Stimulated activated memory B cell treated with anti-CD40 and anti-IgM and Interleukin-4, amounts not matched to agents 10 μg/mL and 1 μg/mL and 100 μg/mL, for 72 hours (primary cell): Measurements from ENCODE around the gene PKLR.
"Not testable (repeated sequence)": the region's sequence is repeated elsewhere in the genome, so short reads cannot be mapped to it uniquely, and the experiment has no call there.

Experiments
- ATAC-seq: fragments of 150-1000 bp; cut with Tn5 transposase; 2 replicates; pipeline ENCODE4 v1.10.0; 2021
- H3K27ac Mint-ChIP-seq: one replicate; pipeline ENCODE4 v1.8.0; 2022; ENCODE audit warnings: mild to moderate bottlenecking, mixed read lengths
- H3K27me3 Mint-ChIP-seq: one replicate; pipeline ENCODE4 v1.8.0; 2022; ENCODE audit warnings: mixed read lengths
- H3K36me3 Mint-ChIP-seq: one replicate; pipeline ENCODE4 v1.8.0; 2022; ENCODE audit warnings: mixed read lengths
- H3K4me1 Mint-ChIP-seq: one replicate; pipeline ENCODE4 v1.8.0; 2022; ENCODE audit warnings: mixed read lengths
- H3K4me3 Mint-ChIP-seq: one replicate; pipeline ENCODE4 v1.8.0; 2022; ENCODE audit warnings: mild to moderate bottlenecking, moderate library complexity, mixed read lengths
- H3K9me3 Mint-ChIP-seq: one replicate; pipeline ENCODE4 v1.8.0; 2022; ENCODE audit warnings: mixed read lengths

PKLR gene

DNA sequence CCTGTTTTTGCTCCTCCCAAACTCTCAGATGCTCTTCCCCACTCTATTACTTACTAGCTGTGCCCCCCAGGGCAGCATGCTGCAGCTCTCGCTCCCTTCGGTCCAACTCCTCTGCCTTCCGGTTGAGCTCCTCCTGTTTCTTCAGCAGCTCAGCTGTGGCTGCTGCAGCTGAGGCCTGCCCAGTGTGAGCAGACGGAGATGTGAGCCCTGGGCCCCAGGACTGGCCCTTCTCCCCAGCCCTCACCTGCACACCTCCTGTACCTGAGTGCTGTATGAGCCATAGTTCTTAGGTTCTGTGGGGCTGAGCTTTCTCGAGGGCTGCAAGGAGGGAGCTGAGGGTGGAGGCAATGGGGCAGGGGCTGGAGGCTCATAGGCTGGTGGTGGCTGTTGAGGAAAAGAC lies 41.0 kb downstream of the PKLR start:
- H3K27me3 Mint-ChIP-seq, result no peaks in the 10 kb centered on the region
- H3K9me3 Mint-ChIP-seq, result no peaks in the 10 kb centered on the region
- peaks cover 54% of the 10 kb centered on the region for H3K4me1 Mint-ChIP-seq
- peak overlapping the region; percentile 25 for H3K4me3 Mint-ChIP-seq
- H3K27ac Mint-ChIP-seq, result peak overlapping the region; percentile 96
- H3K36me3 Mint-ChIP-seq, result peaks cover 69% of the 10 kb centered on the region
- no peak for ATAC-seq

DNA sequence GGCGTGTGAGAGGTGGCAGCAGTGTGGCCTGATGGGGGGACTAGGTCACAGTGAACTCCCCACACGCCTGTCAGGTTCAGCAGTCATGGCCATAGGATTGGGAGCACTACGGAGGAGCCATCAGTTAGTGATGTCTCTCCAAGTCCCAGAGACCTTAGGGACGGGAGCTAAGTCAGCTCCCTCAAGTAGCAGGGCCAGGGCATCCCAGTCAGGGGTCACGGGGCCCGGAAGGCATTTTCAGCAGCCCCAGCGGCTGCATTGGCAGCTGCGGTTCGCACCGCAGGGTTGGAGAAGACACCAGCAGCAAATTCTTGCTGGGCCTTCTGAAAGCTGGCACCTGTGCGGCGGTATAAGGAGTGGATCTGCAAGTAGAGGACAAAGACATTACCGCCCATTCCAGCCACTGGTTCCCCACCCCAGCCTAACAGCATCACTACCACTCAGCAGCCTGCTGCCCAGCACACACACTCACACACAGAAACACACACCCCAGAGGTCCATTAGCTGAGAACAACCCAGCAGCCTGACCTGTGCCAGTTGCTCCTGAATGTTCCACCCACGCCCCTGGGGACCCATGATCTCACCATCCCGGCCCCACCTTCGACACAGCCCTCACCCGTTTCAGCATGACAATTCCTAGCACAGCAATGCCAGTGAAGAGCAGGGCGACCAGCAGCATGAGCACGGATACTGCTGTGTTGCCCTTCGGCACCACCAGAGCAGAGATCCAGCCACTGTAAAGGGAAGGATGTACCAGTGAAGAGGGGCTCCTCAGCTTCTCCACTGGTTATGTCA lies 45.0 kb downstream of the PKLR start:
- H3K4me3 Mint-ChIP-seq, result peak overlapping the region; percentile 88
- ATAC-seq, result no peak
- peaks cover 37% of the 10 kb centered on the region for H3K36me3 Mint-ChIP-seq
- peaks cover 51% of the 10 kb centered on the region for H3K4me1 Mint-ChIP-seq
- no peaks in the 10 kb centered on the region for H3K27me3 Mint-ChIP-seq
- no peaks in the 10 kb centered on the region for H3K9me3 Mint-ChIP-seq
- peak overlapping the region; percentile 81 for H3K27ac Mint-ChIP-seq

DNA sequence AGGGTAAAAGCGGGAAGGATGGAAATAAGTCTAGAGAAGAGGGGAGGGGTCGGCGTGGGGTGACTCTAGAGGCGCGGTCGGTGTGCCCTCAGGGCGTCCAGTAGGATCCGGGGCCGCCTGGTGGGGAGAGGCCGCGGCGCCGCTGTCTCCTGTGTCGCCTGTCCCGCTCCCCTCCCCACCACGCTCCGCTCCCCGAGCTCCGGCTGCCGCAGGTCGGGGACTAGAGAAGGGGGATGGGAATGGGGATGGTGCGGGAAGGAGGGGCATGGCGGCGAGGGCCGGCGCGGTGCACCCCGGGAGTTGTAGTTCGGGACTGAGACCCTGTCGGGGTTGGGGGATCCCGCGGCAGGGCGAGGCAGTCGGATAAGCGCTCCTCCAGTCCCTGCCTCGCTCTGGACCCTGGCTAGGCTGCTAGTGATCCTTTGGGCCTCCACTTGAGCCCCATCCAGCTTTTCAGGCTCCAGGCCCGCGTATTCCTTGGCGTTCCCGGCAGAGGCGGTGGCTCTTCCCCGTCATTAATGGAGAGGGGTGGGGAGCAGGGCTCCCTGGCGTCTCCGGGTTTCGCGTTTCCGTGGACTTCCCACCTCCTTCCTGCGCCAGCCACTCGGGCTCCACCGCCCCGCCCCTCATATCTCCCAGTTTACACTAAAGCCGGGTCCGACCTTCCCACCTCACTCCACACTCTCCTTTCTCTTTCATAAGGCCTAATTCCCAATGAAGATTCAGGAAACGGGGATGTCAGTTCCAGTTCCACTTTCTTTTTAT lies 45.8 kb downstream of the PKLR start, which contains the start of gene ENTREP3:
Gene ENTREP3 (minus strand): TSS at position 241 of the 765 bp plus-strand sequence. CDS start 606 bp downstream, outside the sequence.
- ATAC-seq, result peak; percentile 80
- Mint-ChIP-seq H3K4me3 (peak within 1 kb of the TSS; percentile 88), H3K4me1 (peaks cover 50% of the 10 kb centered on the region), H3K27ac (peak within 1 kb of the TSS; percentile 81), H3K27me3 (no peaks in the 10 kb centered on the region), H3K36me3 (peaks cover 32% of the 10 kb centered on the region), H3K9me3 (no peaks in the 10 kb centered on the region)

DNA sequence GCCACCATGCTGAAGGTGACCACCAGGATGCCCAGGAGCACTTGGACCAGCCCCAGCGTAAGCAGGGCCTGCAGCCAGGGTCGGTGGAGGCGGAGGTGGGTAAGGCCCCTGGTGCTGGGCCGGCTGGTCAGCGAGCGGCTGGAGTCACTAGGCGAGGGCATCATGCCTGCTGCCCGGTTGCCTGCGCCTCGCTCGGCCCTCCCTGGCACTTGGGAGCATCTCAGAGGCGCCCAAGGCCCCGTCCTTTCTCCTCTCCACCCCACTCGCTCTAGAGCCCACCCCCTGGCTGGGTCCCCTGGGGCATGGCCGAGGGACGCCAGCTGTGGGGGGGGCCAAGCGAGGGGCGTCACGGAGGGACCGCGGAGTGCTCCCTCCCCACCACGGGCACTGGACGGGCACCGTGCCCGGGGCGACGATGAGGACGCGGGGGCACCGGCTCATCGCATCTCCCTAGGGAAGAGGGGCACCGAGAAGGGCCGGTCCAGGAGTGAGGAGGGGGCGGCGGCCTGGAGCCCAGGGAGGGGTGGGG lies 46.5 kb downstream of the PKLR start:
- no peaks in the 10 kb centered on the region for H3K27me3 Mint-ChIP-seq
- no peaks in the 10 kb centered on the region for H3K9me3 Mint-ChIP-seq
- H3K4me3 Mint-ChIP-seq, result peak overlapping the region; percentile 88
- H3K36me3 Mint-ChIP-seq, result peaks cover 26% of the 10 kb centered on the region
- peak; percentile 24 for ATAC-seq
- H3K27ac Mint-ChIP-seq, result peak overlapping the region; percentile 81
- peaks cover 49% of the 10 kb centered on the region for H3K4me1 Mint-ChIP-seq

DNA sequence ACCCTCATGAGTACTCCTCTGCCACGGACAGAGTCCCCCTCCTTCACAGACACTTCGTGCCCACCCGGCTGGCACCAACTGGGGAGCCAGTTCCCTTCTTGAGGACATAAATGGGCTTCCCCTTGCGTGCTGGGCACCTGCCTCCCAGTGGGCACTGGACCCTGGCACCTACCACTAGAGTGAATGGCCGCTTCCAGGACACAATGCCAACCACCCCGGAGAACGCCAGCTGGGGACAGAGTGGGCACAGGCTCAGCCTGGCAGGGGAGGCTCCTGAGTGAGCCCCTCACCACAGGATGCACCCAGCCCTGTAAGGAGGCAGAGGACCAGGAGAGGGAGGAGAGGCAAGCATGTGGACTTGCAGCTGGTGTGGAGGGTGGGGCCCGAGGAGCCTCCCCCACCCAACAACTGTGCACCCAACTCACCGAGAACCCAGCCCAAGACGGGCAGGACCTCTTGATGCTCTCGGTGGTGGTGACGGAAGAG lies 47.0 kb downstream of the PKLR start:
- H3K4me1 Mint-ChIP-seq, result peaks cover 49% of the 10 kb centered on the region
- peak overlapping the region; percentile 81 for H3K27ac Mint-ChIP-seq
- H3K27me3 Mint-ChIP-seq, result no peaks in the 10 kb centered on the region
- ATAC-seq, result no peak
- peaks cover 26% of the 10 kb centered on the region for H3K36me3 Mint-ChIP-seq
- H3K9me3 Mint-ChIP-seq, result no peaks in the 10 kb centered on the region
- peak overlapping the region; percentile 72 for H3K4me3 Mint-ChIP-seq

DNA sequence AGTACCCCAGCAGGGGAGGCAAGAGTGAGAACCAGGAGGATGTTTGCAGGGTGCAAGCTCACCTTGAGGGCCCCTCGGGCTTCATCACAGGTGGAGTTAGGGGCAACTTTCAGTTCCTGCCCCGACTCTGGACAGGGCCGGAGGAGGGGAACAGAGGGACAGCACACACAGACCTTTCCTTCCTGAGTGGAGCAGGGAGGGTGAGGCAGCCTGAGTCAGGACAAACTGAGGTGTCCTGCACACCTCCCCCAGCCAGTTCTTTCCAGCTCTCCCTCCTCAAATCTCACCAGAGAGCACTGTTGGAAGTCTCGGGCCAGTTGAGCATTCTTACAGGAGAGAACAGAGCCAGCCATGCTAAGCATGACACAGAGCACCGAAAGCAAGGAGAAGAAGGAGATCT lies 47.4 kb downstream of the PKLR start:
- no peaks in the 10 kb centered on the region for H3K9me3 Mint-ChIP-seq
- peak overlapping the region; percentile 81 for H3K27ac Mint-ChIP-seq
- peak overlapping the region; percentile 72 for H3K4me3 Mint-ChIP-seq
- H3K27me3 Mint-ChIP-seq, result no peaks in the 10 kb centered on the region
- no peak for ATAC-seq
- peaks cover 26% of the 10 kb centered on the region for H3K36me3 Mint-ChIP-seq
- peaks cover 49% of the 10 kb centered on the region for H3K4me1 Mint-ChIP-seq

DNA sequence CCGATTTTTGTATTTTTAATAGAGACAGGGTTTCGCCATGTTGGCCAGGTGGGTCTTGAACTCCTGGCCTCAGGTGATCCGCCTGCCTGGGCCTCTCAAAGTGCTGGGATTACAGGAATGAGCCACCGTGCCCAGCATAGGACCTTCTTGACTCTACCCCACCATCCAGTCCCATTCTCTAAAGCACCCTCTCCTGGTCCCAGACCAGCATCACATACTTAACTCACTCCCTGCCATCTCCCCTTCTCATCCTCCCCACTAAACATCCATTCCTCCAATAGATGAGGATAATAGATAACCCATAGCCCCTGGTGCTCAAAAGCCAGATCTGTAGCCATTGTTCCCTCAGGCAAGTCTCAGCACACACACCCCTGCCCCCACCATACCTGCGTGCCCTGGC lies 48.0 kb downstream of the PKLR start:
- peaks cover 49% of the 10 kb centered on the region for H3K4me1 Mint-ChIP-seq
- no peaks in the 10 kb centered on the region for H3K27me3 Mint-ChIP-seq
- peaks cover 21% of the 10 kb centered on the region for H3K36me3 Mint-ChIP-seq
- H3K4me3 Mint-ChIP-seq, result peak overlapping the region; percentile 72
- H3K9me3 Mint-ChIP-seq, result no peaks in the 10 kb centered on the region
- H3K27ac Mint-ChIP-seq, result peak overlapping the region; percentile 81
- ATAC-seq, result no peak

DNA sequence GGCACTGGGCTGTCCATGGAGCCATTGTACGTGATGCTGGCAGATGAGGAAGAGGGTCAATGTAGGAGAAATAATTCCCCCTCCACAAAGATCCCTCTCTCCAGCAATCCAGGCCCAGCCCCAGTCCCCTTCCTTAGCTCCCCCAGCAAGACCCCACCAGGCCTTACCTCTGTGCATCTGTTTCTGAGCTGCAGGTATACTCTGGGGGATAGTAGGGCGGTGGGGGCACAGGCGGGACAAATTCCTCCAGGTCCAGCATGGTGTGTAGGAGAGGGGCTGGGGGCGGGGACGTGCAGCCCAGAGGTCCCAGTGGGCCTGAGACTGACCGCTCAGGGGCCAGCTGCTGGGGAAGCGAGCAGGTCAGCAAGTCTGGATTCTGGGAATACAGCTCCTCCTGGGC lies 49.7 kb downstream of the PKLR start:
- Mint-ChIP-seq H3K9me3 (no peaks in the 10 kb centered on the region), H3K27me3 (no peaks in the 10 kb centered on the region), H3K4me1 (peaks cover 43% of the 10 kb centered on the region), H3K4me3 (no peak overlapping the region), H3K27ac (peak overlapping the region; percentile 84), H3K36me3 (peaks cover 9% of the 10 kb centered on the region)
- ATAC-seq, result no peak

DNA sequence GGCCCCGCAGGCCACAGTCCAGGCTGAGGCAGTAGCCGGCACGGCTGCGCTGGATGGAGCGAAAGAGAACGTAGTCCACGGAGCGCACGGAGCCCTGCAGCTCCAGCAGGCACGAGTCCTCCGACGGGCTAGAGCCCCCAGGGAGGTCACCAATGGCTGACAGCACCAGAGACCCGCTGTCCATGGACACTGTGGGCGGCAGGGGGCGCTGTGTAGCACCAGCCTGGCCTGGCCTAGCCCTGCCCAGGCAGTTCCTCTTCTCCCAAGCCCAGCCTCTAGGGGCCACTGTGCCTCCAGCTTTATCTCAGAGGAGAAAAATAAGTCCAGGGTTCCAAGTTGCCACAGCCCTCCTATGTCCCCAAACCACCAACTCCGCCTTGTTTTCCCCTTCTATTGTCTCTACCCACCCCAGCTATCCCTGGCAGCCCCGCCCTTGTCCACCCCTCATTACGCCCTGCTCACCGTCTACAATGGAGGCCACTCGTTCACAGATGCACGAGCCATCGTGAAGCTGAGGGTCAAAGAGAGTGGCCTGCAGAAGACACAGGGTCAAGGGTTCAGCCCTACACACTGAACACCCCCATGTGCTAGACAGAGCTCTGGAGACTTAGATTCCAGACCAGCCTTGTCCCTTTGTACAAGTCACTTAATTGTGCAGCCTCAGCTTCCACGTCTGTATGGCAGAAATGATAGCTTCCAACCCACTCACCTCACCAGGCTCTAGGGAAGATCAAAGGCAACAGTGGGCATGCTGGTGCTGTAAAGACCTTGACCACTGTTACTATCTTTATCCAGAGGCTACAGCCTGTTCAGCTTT lies 50.4 kb downstream of the PKLR start:
- Mint-ChIP-seq H3K9me3 (no peaks in the 10 kb centered on the region), H3K4me1 (peaks cover 43% of the 10 kb centered on the region), H3K4me3 (peak overlapping the region; percentile 67), H3K27ac (peak overlapping the region; percentile 84), H3K36me3 (peaks cover 2% of the 10 kb centered on the region), H3K27me3 (no peaks in the 10 kb centered on the region)
- ATAC-seq, result peak; percentile 96

DNA sequence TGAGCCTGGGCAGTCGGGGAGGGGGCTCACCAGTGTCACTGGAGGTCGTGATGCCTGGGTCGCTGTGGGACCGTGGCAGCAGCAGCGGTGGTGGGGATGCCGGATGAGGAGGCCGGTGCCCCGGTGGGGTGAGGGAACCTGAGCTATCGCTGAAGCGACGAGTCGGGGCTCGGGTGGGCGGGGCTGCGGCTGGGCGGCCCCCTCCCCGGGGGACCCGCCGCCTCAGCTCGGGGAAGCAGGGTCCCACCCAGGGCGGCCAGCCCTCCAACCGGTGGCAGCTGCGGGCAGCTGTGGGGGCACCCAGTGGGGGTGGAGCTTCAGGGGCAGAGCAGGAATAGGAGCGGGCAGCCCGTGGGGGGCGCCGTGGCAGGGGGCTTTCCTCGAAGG lies 51.0 kb downstream of the PKLR start:
- peaks cover 39% of the 10 kb centered on the region for H3K4me1 Mint-ChIP-seq
- ATAC-seq, result peak; percentile 31
- no peaks in the 10 kb centered on the region for H3K36me3 Mint-ChIP-seq
- no peaks in the 10 kb centered on the region for H3K27me3 Mint-ChIP-seq
- H3K4me3 Mint-ChIP-seq, result peak overlapping the region; percentile 80
- no peaks in the 10 kb centered on the region for H3K9me3 Mint-ChIP-seq
- H3K27ac Mint-ChIP-seq, result peak overlapping the region; percentile 84

DNA sequence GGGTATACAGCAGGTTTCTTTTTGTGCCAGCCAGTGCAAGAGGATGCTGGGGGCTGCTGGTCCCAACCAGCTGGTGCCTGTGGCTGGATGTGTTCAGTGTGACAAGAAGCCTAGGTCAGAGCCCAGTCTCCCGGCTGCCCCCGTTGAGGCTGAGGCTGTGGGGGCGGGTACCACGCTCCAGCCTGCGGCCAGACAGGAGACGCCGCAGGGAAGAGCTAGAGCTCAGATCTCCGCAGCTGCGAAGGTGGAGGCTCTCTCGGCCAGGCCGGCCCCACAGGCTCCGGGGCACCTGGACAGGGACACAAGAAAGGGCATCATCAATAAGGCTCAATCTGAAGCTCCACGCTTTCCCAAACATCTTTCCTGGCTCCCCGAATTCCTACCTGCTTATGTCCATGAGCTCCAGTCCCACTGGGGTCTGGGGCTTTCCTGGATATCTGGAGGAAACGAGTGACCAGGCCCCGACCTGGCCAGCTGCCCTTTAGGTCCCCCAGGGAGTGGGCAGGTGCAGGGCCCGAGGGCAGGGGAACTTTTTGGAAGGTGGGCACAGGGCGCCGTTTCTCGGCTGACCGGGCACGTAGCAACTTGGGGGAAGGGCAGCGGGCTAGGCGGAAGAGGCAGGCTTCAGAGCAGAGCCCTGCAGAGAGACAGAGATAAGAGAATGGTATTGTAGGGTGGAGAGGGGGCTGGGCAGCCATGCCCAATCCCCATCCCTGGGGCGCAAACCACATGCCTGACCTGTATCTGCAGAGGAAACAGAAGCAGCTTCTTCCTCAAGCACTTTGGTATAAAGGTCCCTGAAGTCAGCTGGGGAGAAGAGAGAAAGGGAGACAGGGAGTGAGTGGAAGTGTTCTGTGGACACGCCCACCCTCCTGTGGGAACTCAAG lies 53.3 kb downstream of the PKLR start:
- no peak for ATAC-seq
- no peaks in the 10 kb centered on the region for H3K36me3 Mint-ChIP-seq
- H3K4me3 Mint-ChIP-seq, result no peak overlapping the region
- no peaks in the 10 kb centered on the region for H3K9me3 Mint-ChIP-seq
- peaks cover 29% of the 10 kb centered on the region for H3K4me1 Mint-ChIP-seq
- no peak overlapping the region for H3K27ac Mint-ChIP-seq
- H3K27me3 Mint-ChIP-seq, result no peaks in the 10 kb centered on the region

DNA sequence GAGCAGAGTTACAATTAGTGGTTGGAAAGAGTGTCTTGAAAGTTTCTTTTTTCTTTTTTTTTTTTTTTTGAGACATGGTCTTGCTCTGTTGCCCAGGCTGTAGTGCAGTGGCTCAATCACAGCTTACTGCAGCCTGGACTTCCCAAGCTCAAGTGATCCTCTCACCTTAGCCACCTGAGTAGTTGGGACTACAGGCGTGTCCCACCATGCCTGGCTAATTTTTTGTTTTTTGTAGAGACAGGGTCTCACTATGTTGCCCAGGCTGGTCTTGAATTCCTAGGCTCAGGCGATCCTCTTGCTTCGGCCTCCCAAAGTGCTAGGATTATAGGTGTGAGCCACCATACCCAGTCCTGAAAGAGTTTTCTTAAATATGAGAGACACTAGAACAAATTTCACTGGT lies 54.4 kb downstream of the PKLR start:
- H3K36me3 Mint-ChIP-seq, ATAC-seq, H3K27me3 Mint-ChIP-seq, H3K27ac Mint-ChIP-seq, H3K4me3 Mint-ChIP-seq, H3K9me3 Mint-ChIP-seq: not testable (repeated sequence)
- H3K4me1 Mint-ChIP-seq, result peaks cover 29% of the 10 kb centered on the region

DNA sequence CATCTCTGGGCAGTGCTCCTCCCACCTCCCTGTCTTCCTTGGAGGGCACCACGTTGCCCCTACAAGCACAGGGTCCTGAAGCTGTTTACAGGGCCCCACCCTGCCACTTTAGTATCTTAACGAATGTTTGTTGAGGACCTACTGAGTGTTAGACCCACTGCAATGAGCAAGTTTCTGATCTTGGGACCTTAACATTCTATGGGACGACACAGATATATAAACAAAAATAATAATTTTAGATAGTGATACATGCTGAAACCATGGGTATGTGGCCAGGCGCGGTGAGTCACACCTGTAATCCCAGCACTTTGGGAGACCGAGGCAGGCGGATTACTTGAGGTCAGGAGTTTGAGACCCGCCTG lies 56.1 kb downstream of the PKLR start:
- no peaks in the 10 kb centered on the region for H3K27me3 Mint-ChIP-seq
- peak overlapping the region; percentile 76 for H3K4me3 Mint-ChIP-seq
- H3K9me3 Mint-ChIP-seq, result no peaks in the 10 kb centered on the region
- no peaks in the 10 kb centered on the region for H3K36me3 Mint-ChIP-seq
- H3K27ac Mint-ChIP-seq, result peak overlapping the region; percentile 76
- ATAC-seq, result no peak
- peaks cover 36% of the 10 kb centered on the region for H3K4me1 Mint-ChIP-seq
